ENCODE measurements around the gene EYA2. TPM values are rescaled to one million over a fixed set of nuclear protein-coding genes. Genes with fewer than 3 reads are reported as not detected.

Gene EYA2
- total and polyA plus RNA-seq, 12 donors, result 0.26 to 1.9 (median 0.70) TPM

- intact Hi-C loops (cut with DNase I), result no loop called here
- Histone ChIP-seq H3K27me3 (peaks cover 0 to 9% (median 0%) of the 10 kb centered on the region in 7 donors), H3K36me3 (no peaks in the 10 kb centered on the region), H3K9me3 (no peaks in the 10 kb centered on the region), H3K4me1 (peaks cover 0 to 3% (median 0%) of the 10 kb centered on the region in 9 donors), H3K27ac (no peak overlapping the region), H3K4me3 (no peak overlapping the region)
- no peak for TF ChIP-seq CTCF (IDR thresholded peaks at IDR 0.05)
- DNase-seq, result no peak
- ATAC-seq, result no peak
- WGBS, 2 donors, result 67 to 72% methylated on average over 3 of the region's 3 CpGs
Measured at GRCh38 chr20:47057661-47058060, 163.0 kb downstream of the EYA2 start.

GRCh38 chr20:47058236-47058635, 163.6 kb downstream of the EYA2 start:
- WGBS, 2 donors, result 91 to 92% methylated on average over 4 of the region's 4 CpGs

GRCh38 chr20:47059536-47059935, 164.9 kb downstream of the EYA2 start:
- ATAC-seq, result no peak
- 90 to 95% methylated on average over 4 of the region's 4 CpGs for WGBS, 2 donors

More at GRCh38 chr20:47058236-47058635, 163.6 kb downstream of the EYA2 start:
- no peak for ATAC-seq
- no peak for DNase-seq
- Histone ChIP-seq H3K4me1 (peaks cover 0 to 7% (median 0%) of the 10 kb centered on the region in 9 donors), H3K4me3 (no peak overlapping the region), H3K27me3 (peaks cover 0 to 9% (median 0%) of the 10 kb centered on the region in 7 donors), H3K9me3 (no peaks in the 10 kb centered on the region), H3K36me3 (no peaks in the 10 kb centered on the region), H3K27ac (no peak overlapping the region)
- TF ChIP-seq CTCF (IDR thresholded peaks at IDR 0.05), result no peak
- intact Hi-C loops (cut with DNase I), result no loop called here

GRCh38 chr20:47061549-47061948, 166.9 kb downstream of the EYA2 start:
- Histone ChIP-seq H3K27me3 (peaks cover 0 to 2% (median 0%) of the 10 kb centered on the region in 7 donors), H3K9me3 (peaks cover 0 to 6% (median 0%) of the 10 kb centered on the region in 11 donors), H3K36me3 (no peaks in the 10 kb centered on the region), H3K27ac (no peak overlapping the region), H3K4me3 (no peak overlapping the region), H3K4me1 (peaks cover 0 to 13% (median 0%) of the 10 kb centered on the region in 9 donors)
- WGBS, 2 donors, result 94 to 96% methylated on average over 8 of the region's 8 CpGs
- DNase-seq, result no peak
- no peak for TF ChIP-seq CTCF (IDR thresholded peaks at IDR 0.05)
- no peak for ATAC-seq
- intact Hi-C loops (cut with DNase I), result no loop called here

More at GRCh38 chr20:47059536-47059935, 164.9 kb downstream of the EYA2 start:
- peaks cover 0 to 13% (median 0%) of the 10 kb centered on the region in 9 donors for H3K4me1 ChIP-seq
- no peak for TF ChIP-seq CTCF (IDR thresholded peaks at IDR 0.05)
- no peaks in the 10 kb centered on the region for H3K36me3 ChIP-seq
- H3K4me3 ChIP-seq, result no peak overlapping the region
- no peak overlapping the region for H3K27ac ChIP-seq
- DNase-seq, result no peak
- no peaks in the 10 kb centered on the region for H3K9me3 ChIP-seq
- intact Hi-C loops (cut with DNase I), result no loop called here
- peaks cover 0 to 9% (median 0%) of the 10 kb centered on the region in 7 donors for H3K27me3 ChIP-seq
